HG03378 (cell line): ENCODE data around the gene WDR82.

Experiments
- ATAC-seq: cut with Tn5 transposase; IDR thresholded peaks from one replicate; pipeline ENCODE4 v1.9.1; 2021; ENCODE audit warnings: mild to moderate bottlenecking, moderate library complexity; ENCODE audit not compliant: unreplicated experiment

The WDR82 gene

DNA sequence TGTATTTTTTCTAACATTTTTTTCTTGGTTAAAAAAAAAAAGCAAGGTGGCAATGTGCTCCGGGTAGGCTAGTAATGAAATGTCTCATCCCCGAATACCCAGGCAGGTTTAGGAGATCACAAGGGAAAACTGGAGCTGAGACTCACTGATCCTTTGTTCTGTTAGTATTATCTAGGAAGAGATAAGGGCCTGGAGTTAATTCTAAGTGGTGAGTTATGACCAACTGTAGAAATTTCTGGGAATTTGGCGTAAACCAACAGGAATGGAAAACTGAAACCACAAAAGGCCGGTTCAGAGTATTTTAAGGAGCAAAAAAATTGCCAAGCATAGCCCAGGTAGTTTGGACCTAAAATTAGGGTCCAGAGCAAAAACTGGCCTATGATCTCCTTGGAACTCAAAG is 20.5 kb downstream of the WDR82 start:
- no peak for ATAC-seq

DNA sequence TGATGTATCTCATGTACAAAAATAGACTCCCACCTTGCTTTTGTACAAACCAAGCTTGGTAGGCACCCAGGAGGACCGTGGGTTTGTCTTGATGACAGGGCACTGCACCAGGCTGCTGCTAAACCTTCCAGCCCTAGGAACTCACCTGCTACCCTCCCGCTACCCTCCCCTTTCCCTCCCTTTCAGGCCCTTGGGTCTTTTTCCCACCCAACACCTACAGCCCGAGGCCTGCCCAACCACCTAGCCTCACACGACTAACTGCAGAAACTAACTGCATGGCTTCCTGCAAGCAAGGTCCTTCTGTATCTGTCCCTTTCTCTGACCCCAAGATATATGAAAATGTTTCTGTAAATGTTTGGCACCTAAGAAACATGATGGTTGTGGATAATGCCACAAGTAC is 21.8 kb downstream of the WDR82 start:
- no peak for ATAC-seq

DNA sequence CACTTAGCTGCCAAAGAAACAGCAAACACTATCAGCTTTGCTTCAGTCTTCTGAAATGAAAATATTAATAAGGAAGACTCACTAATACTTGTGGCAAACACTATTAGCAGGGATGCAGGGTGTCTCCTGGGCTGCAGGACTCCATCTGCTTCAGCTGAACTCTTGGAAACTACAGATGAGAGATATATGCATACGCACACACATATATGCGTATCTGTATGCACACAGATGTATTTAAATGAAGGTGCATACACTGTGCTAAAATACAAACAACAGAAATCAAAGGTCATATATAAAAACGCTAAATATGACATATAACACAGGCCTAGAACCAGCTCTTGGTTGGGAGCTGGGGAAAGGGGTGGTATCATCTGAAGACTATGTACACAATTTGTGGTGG is 22.3 kb downstream of the WDR82 start:
- ATAC-seq = no peak

DNA sequence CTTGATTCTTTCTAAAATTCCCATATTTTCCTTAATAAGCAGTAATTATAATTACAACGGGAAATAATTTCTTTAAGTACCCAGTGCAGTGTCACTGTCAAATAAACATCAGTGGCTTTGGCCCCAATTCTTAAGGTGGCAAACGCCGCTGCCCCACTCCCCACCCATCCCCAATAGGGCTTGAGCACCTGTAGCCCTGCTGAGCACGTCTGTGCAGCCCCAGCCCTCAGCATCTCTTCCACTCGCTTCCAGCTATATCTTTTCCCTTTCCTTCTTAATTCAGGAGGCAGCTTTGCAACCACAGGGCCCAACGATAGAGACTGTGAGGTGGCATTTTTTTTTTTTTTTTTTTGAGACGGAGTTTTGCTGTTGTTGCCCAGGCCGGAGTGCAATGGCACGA is 23.8 kb downstream of the WDR82 start:
- ATAC-seq = no peak

DNA sequence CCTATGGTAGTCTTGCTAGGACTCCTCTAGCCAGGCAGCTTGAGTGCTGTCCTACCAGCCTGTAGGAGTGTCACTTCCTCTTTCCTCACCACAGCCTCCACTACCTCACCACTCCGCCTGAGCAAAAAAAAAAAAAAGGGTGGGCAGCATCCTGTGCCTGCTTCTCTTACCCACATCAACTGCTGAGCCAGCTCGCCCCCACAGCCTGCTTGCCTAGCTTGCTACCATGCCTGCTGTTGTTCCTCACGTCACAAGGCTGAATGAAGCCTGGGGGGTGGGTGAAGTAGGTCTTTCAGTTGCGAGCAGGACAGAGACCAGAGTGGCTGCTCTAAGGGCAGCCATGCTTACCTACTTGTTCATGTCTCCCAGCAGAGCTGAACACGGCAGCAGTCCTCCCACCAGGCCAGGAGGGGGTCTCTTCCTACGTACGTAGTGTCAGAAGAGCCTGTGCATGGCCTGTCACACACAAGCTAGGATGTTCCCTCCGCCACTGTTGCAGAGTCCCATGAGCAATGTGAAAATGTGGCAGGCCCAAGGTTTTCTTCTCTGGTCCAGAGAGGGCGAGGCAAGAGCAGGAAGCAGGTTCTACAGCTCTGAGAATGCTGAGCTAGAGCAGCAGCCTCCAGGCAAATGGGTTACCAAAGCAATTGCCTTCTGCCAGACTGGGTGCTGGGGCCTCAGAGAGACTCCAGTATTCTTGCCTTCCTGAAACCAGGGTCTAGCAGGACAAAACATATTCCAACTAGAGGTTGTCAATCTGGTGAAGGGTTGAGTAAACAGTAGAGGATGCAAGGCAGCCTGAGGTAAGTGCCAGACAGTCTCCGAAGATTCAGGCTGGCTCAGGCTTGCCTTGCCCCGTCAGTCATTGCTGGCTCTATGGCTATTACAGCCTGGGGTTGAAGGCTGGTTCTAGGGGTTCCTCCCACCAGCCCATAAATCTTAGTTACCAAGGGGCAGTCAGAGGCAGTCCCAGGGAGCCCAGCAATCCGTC is 24.8 kb downstream of the WDR82 start:
- ATAC-seq = peak; percentile 84

DNA sequence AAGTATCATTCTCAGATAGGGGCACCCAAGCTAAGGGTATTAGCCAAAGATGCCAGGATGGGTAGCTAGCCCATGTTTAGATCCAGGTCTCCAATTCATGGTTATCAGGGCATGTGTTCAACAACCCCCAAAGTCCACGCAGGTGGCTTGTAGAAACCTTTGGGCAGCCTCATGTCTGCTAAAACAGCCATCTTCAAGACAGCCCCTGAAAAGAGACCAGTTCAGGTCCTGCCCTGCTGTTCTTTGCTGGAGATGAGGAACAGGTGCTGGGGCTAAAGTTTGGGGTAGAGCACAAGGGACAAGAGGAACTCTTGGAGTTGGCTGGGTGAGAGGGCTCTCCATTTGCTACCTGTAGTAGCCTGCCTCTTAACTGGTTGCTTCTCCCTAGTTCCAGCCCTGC is 28.3 kb downstream of the WDR82 start:
- ATAC-seq = no peak

DNA sequence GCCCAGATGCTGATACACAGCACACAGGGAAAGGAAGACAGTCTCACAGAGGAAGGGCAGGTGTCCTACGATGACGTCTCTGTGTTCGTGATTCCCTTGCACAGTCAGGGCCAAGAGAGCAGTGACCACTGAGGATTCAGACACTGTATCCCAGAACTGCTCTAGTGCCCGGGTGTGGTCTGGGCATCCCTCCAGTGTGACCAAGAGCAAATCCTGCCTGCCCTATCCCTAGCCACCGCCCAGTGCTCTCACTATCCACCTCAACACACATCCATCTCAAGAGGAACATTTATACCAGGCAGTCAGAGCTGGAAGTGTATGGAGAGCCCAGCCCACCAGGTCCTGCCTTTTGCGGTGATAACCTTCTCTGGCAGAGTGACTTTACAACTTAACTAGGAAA is 28.8 kb downstream of the WDR82 start:
- no peak for ATAC-seq

DNA sequence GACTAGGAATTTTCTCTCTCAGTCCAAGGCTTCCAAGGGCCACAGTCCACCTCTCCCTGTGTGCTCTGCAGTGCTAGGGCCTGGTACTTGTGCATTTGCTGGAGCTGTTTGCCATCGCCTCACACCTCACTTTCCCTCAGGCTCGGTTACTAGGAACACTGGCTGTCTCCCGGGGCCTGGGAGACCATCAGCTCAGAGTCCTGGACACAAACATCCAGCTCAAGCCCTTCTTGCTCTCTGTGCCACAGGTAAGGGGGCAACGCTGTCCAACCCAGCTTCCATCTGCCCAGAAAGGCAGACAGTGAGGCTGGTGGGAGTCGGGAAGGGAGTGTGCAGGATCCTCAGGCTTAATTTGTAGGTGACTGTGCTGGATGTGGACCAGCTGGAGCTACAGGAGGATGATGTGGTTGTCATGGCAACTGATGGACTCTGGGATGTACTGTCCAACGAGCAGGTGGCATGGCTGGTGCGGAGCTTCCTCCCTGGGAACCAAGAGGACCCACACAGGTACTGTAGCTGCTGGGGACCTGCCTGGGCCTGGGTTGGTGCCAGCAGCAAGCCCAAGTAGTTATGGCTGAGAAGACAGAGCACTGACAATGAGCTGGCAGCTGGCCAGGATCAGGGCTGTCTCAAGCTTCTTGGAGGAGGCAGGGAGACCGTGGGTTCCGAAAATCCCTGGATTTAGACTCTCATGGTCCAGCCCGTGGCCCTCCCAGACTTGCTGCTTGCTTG is 29.5 kb downstream of the WDR82 start:
- no peak for ATAC-seq

- ATAC-seq = no peak
Measured at GRCh38 chr3:52248165-52248541, 30.3 kb downstream of the WDR82 start.

- no peak for ATAC-seq
Measured at GRCh38 chr3:52247409-52248164, 30.9 kb downstream of the WDR82 start.

GRCh38 chr3:52246728-52247408 is 31.6 kb downstream of the WDR82 start:
- no peak for ATAC-seq

DNA sequence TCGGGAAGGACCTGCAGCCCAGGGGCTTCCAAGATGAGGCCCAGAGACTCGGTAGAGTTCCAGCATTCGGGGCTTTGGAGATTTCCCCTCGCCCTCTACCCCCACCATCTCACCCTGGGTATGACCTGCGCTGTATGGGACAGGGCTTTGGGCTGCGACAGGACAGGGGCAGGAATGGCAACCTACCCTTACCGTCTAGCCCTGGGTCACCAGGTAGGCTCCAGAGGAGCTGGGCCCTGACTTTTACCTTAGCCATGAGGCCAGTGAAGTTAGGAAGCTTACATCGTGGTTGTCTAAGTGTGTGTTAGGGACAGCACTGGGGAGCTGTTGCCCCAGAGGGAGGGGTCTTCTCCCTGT is 32.2 kb downstream of the WDR82 start:
- ATAC-seq = no peak

- ATAC-seq = no peak
Measured at GRCh38 chr3:52245322-52246263, 32.9 kb downstream of the WDR82 start, which contains the start of gene PPM1M. PPM1M (plus strand) TSS chr3:52245759; CDS start chr3:52245825, 66 bp downstream.

- ATAC-seq = peak; percentile 48
Measured at GRCh38 chr3:52243791-52244628, 34.4 kb downstream of the WDR82 start.

GRCh38 chr3:52242039-52242438 is 36.4 kb downstream of the WDR82 start:
- ATAC-seq = no peak

- no peak for ATAC-seq
Measured at GRCh38 chr3:52240886-52241370, 37.5 kb downstream of the WDR82 start.

DNA sequence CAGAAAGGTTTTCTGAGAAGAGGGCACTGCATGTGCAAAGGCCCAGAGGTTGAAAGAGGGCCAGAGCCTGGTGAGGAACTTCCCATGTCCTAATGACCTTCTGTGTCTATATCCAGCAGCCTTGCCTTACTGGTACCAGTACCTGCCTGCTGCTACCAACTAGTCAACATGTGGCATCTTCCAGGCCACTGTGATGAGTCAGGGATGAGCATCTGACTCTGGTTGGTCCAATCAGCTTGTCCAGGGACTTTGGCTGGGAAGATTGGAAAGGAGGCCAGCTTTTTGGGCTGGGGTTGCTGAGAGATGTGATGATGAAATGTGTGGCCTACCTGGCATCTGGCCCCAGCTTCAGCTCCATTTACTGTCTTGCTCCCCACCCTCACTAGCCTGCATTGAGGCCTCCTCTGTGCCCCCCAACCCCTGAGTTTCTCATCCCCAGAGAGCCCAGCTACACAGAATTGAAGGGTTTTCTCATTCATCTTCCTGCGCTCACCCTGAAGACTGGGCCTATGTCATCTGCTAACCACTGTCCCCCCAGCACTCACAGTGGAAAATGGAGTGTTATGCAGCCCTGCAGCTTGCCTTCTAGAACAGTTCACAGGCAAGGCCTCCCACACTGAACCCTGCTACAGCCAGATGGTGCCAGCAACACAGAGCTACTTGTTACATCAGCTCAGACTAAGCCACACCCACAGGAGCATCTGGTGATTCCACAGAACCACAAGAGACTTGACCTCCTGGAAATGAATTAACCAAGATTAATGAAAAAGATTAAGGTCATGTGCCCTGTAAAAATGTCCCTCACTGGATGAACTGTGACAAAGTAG is 38.2 kb downstream of the WDR82 start:
- ATAC-seq = no peak
